OCI-LY1 (cell line): ENCODE measurements around the gene DDX10.

Experiments used
- H2AFZ ChIP-seq: fragments of 200-600 bp; sonication (generic), shearing (Covaris generic); 2 replicates; pipeline ENCODE4 v1.6.0; 2014; ENCODE audit warnings: antibody characterized with exemption, mild to moderate bottlenecking, low read length
- H3F3A ChIP-seq: fragments of 200-600 bp; sonication (generic), shearing (Covaris generic); 2 replicates; pipeline ENCODE4 v1.6.0; 2014; ENCODE audit warnings: mild to moderate bottlenecking, antibody characterized with exemption, low read length, moderate library complexity; ENCODE audit not compliant: insufficient read depth
- H3K27ac ChIP-seq: fragments of 200-600 bp; sonication (generic); 2 replicates; pipeline ENCODE4 v1.5.1; 2014; ENCODE audit warnings: low read length, mixed run types, mild to moderate bottlenecking, low read depth; ENCODE audit not compliant: poor library complexity, severe bottlenecking
- H3K27me3 ChIP-seq: fragments of 200-600 bp; sonication (generic); 2 replicates; pipeline ENCODE4 v1.6.0; 2014; ENCODE audit warnings: antibody characterized with exemption, mild to moderate bottlenecking, low read length, moderate library complexity; ENCODE audit not compliant: insufficient read depth
- H3K36me3 ChIP-seq: fragments of 200-600 bp; sonication (generic); 2 replicates; pipeline ENCODE4 v1.6.1; 2014; ENCODE audit warnings: mild to moderate bottlenecking, antibody characterized with exemption, low read length, moderate library complexity, mixed read lengths; ENCODE audit not compliant: insufficient read depth
- H3K4me1 ChIP-seq: fragments of 200-600 bp; sonication (generic); 2 replicates; pipeline ENCODE4 v1.5.1; 2014; ENCODE audit warnings: mild to moderate bottlenecking, low read length, moderate library complexity; ENCODE audit not compliant: insufficient read depth, severe bottlenecking
- H3K4me2 ChIP-seq: fragments of 200-600 bp; sonication (generic), shearing (Covaris generic); 2 replicates; pipeline ENCODE4 v1.6.1; 2014; ENCODE audit warnings: low read length
- H3K4me3 ChIP-seq: fragments of 200-600 bp; sonication (generic); 2 replicates; pipeline ENCODE4 v1.5.1; 2014; ENCODE audit warnings: low read length, low read depth, mild to moderate bottlenecking, mixed read lengths; ENCODE audit not compliant: poor library complexity, severe bottlenecking
- H3K79me2 ChIP-seq: fragments of 200-600 bp; shearing (Covaris generic); 2 replicates; pipeline ENCODE4 v1.6.1; 2016; ENCODE audit warnings: mixed run types, low read length, mixed read lengths; ENCODE audit not compliant: insufficient read depth
- H3K9ac ChIP-seq: fragments of 200-600 bp; sonication (generic), shearing (Covaris generic); 2 replicates; pipeline ENCODE4 v1.6.1; 2014; ENCODE audit warnings: mild to moderate bottlenecking, low read length, mixed read lengths
- H3K9me2 ChIP-seq: fragments of 200-600 bp; sonication (generic), shearing (Covaris generic); 2 replicates; pipeline ENCODE4 v1.6.1; 2014; ENCODE audit warnings: low read depth, mild to moderate bottlenecking, low read length, mixed read lengths
- H3K9me3 ChIP-seq: fragments of 200-600 bp; shearing (Covaris generic); 2 replicates; pipeline ENCODE4 v1.6.1; 2014; ENCODE audit warnings: low read length, mixed read lengths
- H4K20me1 ChIP-seq: fragments of 200-600 bp; sonication (generic), shearing (Covaris generic); 2 replicates; pipeline ENCODE4 v1.6.0; 2016; ENCODE audit warnings: mild to moderate bottlenecking, low read length; ENCODE audit not compliant: insufficient read depth
- CTCF ChIP-seq: fragments of 200-600 bp; sonication (generic), shearing (Covaris generic); IDR thresholded peaks from 2 replicates; pipeline ENCODE4 v1.5.1; 2017; ENCODE audit warnings: mild to moderate bottlenecking, antibody characterized with exemption, low read length, moderate library complexity, mixed read lengths
- EZH2 ChIP-seq: fragments of 200-600 bp; sonication (generic), shearing (Covaris generic); IDR thresholded peaks from 2 replicates; pipeline ENCODE4 v1.8.0; 2017; ENCODE audit warnings: borderline replicate concordance, mixed run types, mild to moderate bottlenecking, antibody characterized with exemption, low read length, moderate library complexity, mixed read lengths

DDX10 gene

DNA sequence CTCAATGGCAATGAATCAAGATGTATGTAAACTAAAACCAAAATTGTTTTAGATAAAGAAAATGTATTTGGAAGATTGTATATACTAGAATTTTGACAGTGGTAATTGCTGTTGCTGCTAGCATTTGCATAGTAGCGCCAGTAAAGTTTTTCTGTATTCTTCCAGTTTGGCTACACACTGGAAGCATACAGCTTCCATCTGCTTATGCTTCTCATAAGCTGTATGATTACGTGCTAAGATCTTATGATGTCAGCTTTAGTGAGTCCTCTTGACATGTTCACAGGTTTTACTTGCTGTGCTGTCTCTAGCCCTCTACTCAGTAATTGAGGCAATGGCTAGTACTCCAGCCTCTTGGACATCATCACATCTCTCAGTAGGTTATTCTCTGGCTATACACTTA is 256.3 kb downstream of the DDX10 start:
- Histone ChIP-seq H3K9me3 (no peaks in the 10 kb centered on the region), H3K36me3 (0 out of 2 replicates have a peak, but pooled peaks cover 15% of the 10 kb centered on the region), H3K4me1 (no peaks in the 10 kb centered on the region), H2AFZ (no peak overlapping the region), H3F3A (no peaks in the 10 kb centered on the region), H3K27ac (no peak overlapping the region), H3K4me3 (no peak overlapping the region), H3K9ac (no peak overlapping the region), H4K20me1 (no peaks in the 10 kb centered on the region), H3K9me2 (no peaks in the 10 kb centered on the region), H3K79me2 (no peaks in the 10 kb centered on the region), H3K4me2 (no peak overlapping the region), H3K27me3 (no peaks in the 10 kb centered on the region)
- TF ChIP-seq EZH2 (no peak), CTCF (no peak)

DNA sequence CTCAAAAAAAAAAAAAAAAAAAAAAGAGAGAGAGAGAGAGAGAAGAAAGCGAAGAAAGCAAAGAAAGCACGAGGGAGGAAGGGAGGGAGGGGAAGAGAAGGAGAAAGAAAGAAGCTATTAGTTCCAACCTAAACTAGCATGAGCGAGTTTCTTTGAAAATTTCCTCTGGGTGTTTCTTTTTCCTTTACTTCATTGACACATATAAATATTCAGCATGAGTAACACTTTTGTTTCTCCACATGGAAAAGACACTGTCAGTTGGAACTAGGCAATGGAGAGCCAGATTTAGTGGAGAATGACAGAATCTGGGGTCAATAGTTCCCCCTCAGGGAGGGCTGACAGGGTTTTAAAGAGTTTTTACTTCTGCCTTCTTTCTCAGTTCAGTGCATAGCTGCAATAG is 257.4 kb downstream of the DDX10 start:
- Histone ChIP-seq H3K27ac (no peak overlapping the region), H3K9ac (no peak overlapping the region), H3K4me2 (no peak overlapping the region), H3K4me1 (no peaks in the 10 kb centered on the region), H3F3A (no peaks in the 10 kb centered on the region), H3K36me3 (0 out of 2 replicates have a peak, but pooled peaks cover 15% of the 10 kb centered on the region), H4K20me1 (no peaks in the 10 kb centered on the region), H3K4me3 (no peak overlapping the region), H3K27me3 (no peaks in the 10 kb centered on the region), H3K9me2 (no peaks in the 10 kb centered on the region), H2AFZ (no peak overlapping the region), H3K9me3 (no peaks in the 10 kb centered on the region), H3K79me2 (no peaks in the 10 kb centered on the region)
- no peak for TF ChIP-seq CTCF
- no peak for TF ChIP-seq EZH2

DNA sequence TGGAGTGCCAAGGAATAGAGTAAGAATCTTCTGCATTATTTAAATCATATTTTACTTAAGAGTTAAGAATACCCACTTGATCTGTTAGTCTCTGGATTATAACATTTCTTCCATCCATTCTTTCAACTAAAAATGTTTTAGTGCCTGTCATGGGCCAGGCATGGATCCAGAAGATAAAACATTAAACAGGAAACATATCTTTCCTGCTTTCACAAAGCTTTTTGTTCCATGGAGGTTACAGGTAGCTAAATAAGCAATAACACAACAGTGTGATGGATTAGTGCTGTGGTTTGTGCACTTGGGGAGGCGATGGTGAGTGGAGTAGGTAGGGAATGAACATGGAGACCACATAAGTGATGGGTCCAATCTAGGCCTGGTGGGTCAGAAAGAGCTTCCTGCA is 258.5 kb downstream of the DDX10 start:
- H3K79me2 ChIP-seq: no peaks in the 10 kb centered on the region
- no peak overlapping the region for H3K9ac ChIP-seq
- no peaks in the 10 kb centered on the region for H3K9me2 ChIP-seq
- no peaks in the 10 kb centered on the region for H3K9me3 ChIP-seq
- no peak overlapping the region for H3K4me3 ChIP-seq
- TF ChIP-seq CTCF: no peak
- no peak for TF ChIP-seq EZH2
- 0 out of 2 replicates have a peak, but pooled peaks cover 15% of the 10 kb centered on the region for H3K36me3 ChIP-seq
- H3F3A ChIP-seq: no peaks in the 10 kb centered on the region
- H3K4me1 ChIP-seq: no peaks in the 10 kb centered on the region
- no peak overlapping the region for H3K27ac ChIP-seq
- no peak overlapping the region for H3K4me2 ChIP-seq
- no peak overlapping the region for H2AFZ ChIP-seq
- no peaks in the 10 kb centered on the region for H3K27me3 ChIP-seq
- H4K20me1 ChIP-seq: no peaks in the 10 kb centered on the region
